Measurements from ENCODE around the gene C2CD4B.

C2CD4B gene

GRCh38 chr15:62165104-62165792 is at the start of gene C2CD4B:
C2CD4B (minus strand) TSS chr15:62165285; CDS start chr15:62164984, 301 bp downstream.
- DNase-seq (ENCODE audit: low spot score) = no peak

- no peak for DNase-seq (ENCODE audit: low spot score)
Observed at GRCh38 chr15:62212741-62213140, 47.7 kb upstream of the C2CD4B start.

- DNase-seq (ENCODE audit: low spot score) = no peak
Observed at GRCh38 chr15:62211348-62211747, 46.3 kb upstream of the C2CD4B start.

- DNase-seq (ENCODE audit: low spot score) = no peak
Observed at GRCh38 chr15:62209821-62210220, 44.7 kb upstream of the C2CD4B start.

GRCh38 chr15:62209322-62209721 is 44.2 kb upstream of the C2CD4B start:
- no peak for DNase-seq (ENCODE audit: low spot score)

GRCh38 chr15:62208884-62209283 is 43.8 kb upstream of the C2CD4B start:
- no peak for DNase-seq (ENCODE audit: low spot score)

GRCh38 chr15:62208367-62208766 is 43.3 kb upstream of the C2CD4B start:
- no peak for DNase-seq (ENCODE audit: low spot score)

GRCh38 chr15:62190675-62191074 is 25.6 kb upstream of the C2CD4B start:
- no peak for DNase-seq (ENCODE audit: low spot score)

GRCh38 chr15:62190274-62190673 is 25.2 kb upstream of the C2CD4B start:
- DNase-seq (ENCODE audit: low spot score) = no peak

GRCh38 chr15:62188744-62189143 is 23.7 kb upstream of the C2CD4B start:
- no peak for DNase-seq (ENCODE audit: low spot score)

GRCh38 chr15:62187910-62188309 is 22.8 kb upstream of the C2CD4B start:
- DNase-seq (ENCODE audit: low spot score) = no peak

GRCh38 chr15:62187425-62187824 is 22.3 kb upstream of the C2CD4B start:
- no peak for DNase-seq (ENCODE audit: low spot score)

GRCh38 chr15:62186578-62186977 is 21.5 kb upstream of the C2CD4B start:
- DNase-seq (ENCODE audit: low spot score) = no peak

GRCh38 chr15:62183130-62183529 is 18.0 kb upstream of the C2CD4B start:
- DNase-seq (ENCODE audit: low spot score) = no peak

- DNase-seq (ENCODE audit: low spot score) = no peak
Observed at GRCh38 chr15:62173215-62173614, 8.1 kb upstream of the C2CD4B start.

- DNase-seq (ENCODE audit: low spot score) = no peak
Observed at GRCh38 chr15:62171882-62172281, 6.8 kb upstream of the C2CD4B start.

- DNase-seq (ENCODE audit: low spot score) = no peak
Observed at GRCh38 chr15:62165793-62166375, 799 bp upstream of the C2CD4B start.

GRCh38 chr15:62164396-62165103 is 535 bp downstream of the C2CD4B start:
- DNase-seq (ENCODE audit: low spot score) = no peak

- DNase-seq (ENCODE audit: low spot score) = no peak
Observed at GRCh38 chr15:62164014-62164395, 1.1 kb downstream of the C2CD4B start.

GRCh38 chr15:62163397-62164013 is 1.6 kb downstream of the C2CD4B start:
- no peak for DNase-seq (ENCODE audit: low spot score)

GRCh38 chr15:62153228-62153627 is 11.9 kb downstream of the C2CD4B start:
- no peak for DNase-seq (ENCODE audit: low spot score)

- DNase-seq (ENCODE audit: low spot score) = no peak
Observed at GRCh38 chr15:62150445-62150844, 14.6 kb downstream of the C2CD4B start.

- DNase-seq (ENCODE audit: low spot score) = no peak
Observed at GRCh38 chr15:62149729-62150128, 15.4 kb downstream of the C2CD4B start.

Measured in putamen (tissue), 1 donor.